Measurements from ENCODE around the gene PRTG. TPM values are rescaled to one million over a fixed set of nuclear protein-coding genes. Genes with fewer than 3 reads are reported as not detected.

Gene PRTG
- total RNA-seq, 1 donor from 2014 or later: 574 TPM

- no peak for TF ChIP-seq CTCF (IDR thresholded peaks at IDR 0.05)
- TF ChIP-seq EZH2phosphoT487 (IDR thresholded peaks at IDR 0.05): no peak
- no peak for TF ChIP-seq EZH2 (IDR thresholded peaks at IDR 0.05)
- H3K4me1 ChIP-seq: no peaks in the 10 kb centered on the region
- Mint-ChIP-seq H3K4me3 (no peak overlapping the region), H3K9me3 (no peaks in the 10 kb centered on the region), H3K36me3 (peaks cover 46% of the 10 kb centered on the region), H3K4me1 (no peaks in the 10 kb centered on the region), H3K27ac (no peak overlapping the region), H3K27me3 (ENCODE audit: insufficient read depth, low read depth) (no peaks in the 10 kb centered on the region)
- H3K79me2 ChIP-seq (ENCODE audit: low read depth): no peaks in the 10 kb centered on the region
- H3K27ac ChIP-seq: no peak overlapping the region
- no peak for DNase-seq (ENCODE audit: low spot score)
- peaks cover 6% of the 10 kb centered on the region for H3F3A ChIP-seq (ENCODE audit: low read depth)
- H3K9ac ChIP-seq: no peak overlapping the region
- no peaks in the 10 kb centered on the region for H3K27me3 ChIP-seq
- H3K36me3 ChIP-seq: peaks cover 58% of the 10 kb centered on the region
- no peaks in the 10 kb centered on the region for H3K9me3 ChIP-seq (ENCODE audit: low read depth)
- no peak overlapping the region for H3K4me3 ChIP-seq
- no peak overlapping the region for H3K4me2 ChIP-seq
- no peak overlapping the region for H2AFZ ChIP-seq (replicated peaks)
- H4K20me1 ChIP-seq (ENCODE audit: low read depth): peaks cover 9% of the 10 kb centered on the region
Measured at GRCh38 chr15:55638764-55639163, 104.2 kb downstream of the PRTG start.

- no peak for TF ChIP-seq EZH2 (IDR thresholded peaks at IDR 0.05)
- TF ChIP-seq EZH2phosphoT487 (IDR thresholded peaks at IDR 0.05): no peak
- TF ChIP-seq CTCF (IDR thresholded peaks at IDR 0.05): no peak
- H3K27ac Mint-ChIP-seq: no peak overlapping the region
- Histone ChIP-seq H3K27me3 (no peaks in the 10 kb centered on the region), H3K36me3 (peaks cover 63% of the 10 kb centered on the region), H3K27ac (no peak overlapping the region), H2AFZ (replicated peaks) (no peak overlapping the region), H3F3A (ENCODE audit: low read depth) (peaks cover 4% of the 10 kb centered on the region), H3K9me3 (ENCODE audit: low read depth) (no peaks in the 10 kb centered on the region), H3K4me2 (no peak overlapping the region), H3K4me3 (no peak overlapping the region), H4K20me1 (ENCODE audit: low read depth) (peaks cover 9% of the 10 kb centered on the region), H3K79me2 (ENCODE audit: low read depth) (no peaks in the 10 kb centered on the region), H3K9ac (no peak overlapping the region), H3K4me1 (no peaks in the 10 kb centered on the region)
- no peaks in the 10 kb centered on the region for H3K4me1 Mint-ChIP-seq
- peaks cover 54% of the 10 kb centered on the region for H3K36me3 Mint-ChIP-seq
- DNase-seq (ENCODE audit: low spot score): no peak
- H3K9me3 Mint-ChIP-seq: no peaks in the 10 kb centered on the region
- H3K27me3 Mint-ChIP-seq (ENCODE audit: insufficient read depth, low read depth): no peaks in the 10 kb centered on the region
- H3K4me3 Mint-ChIP-seq: no peak overlapping the region
Measured at GRCh38 chr15:55637086-55637485, 105.9 kb downstream of the PRTG start.

GRCh38 chr15:55633731-55634130 lies 109.2 kb downstream of the PRTG start:
- Histone ChIP-seq H3K79me2 (ENCODE audit: low read depth) (no peaks in the 10 kb centered on the region), H3K4me3 (no peak overlapping the region), H3K9me3 (ENCODE audit: low read depth) (no peaks in the 10 kb centered on the region), H4K20me1 (ENCODE audit: low read depth) (peaks cover 6% of the 10 kb centered on the region), H3K27ac (no peak overlapping the region), H2AFZ (replicated peaks) (no peak overlapping the region), H3K36me3 (peaks cover 40% of the 10 kb centered on the region), H3F3A (ENCODE audit: low read depth) (peaks cover 7% of the 10 kb centered on the region), H3K4me1 (no peaks in the 10 kb centered on the region), H3K9ac (no peak overlapping the region), H3K4me2 (no peak overlapping the region), H3K27me3 (no peaks in the 10 kb centered on the region)
- DNase-seq (ENCODE audit: low spot score): no peak
- no peaks in the 10 kb centered on the region for H3K4me1 Mint-ChIP-seq
- H3K36me3 Mint-ChIP-seq: peaks cover 45% of the 10 kb centered on the region
- H3K4me3 Mint-ChIP-seq: no peak overlapping the region
- H3K27ac Mint-ChIP-seq: no peak overlapping the region
- TF ChIP-seq EZH2 (IDR thresholded peaks at IDR 0.05) (no peak), CTCF (IDR thresholded peaks at IDR 0.05) (no peak), EZH2phosphoT487 (IDR thresholded peaks at IDR 0.05) (no peak)
- no peaks in the 10 kb centered on the region for H3K27me3 Mint-ChIP-seq (ENCODE audit: insufficient read depth, low read depth)
- H3K9me3 Mint-ChIP-seq: no peaks in the 10 kb centered on the region
